ENCODE data around the gene DNAAF5. TPM values are rescaled to one million over a fixed set of nuclear protein-coding genes. Genes with fewer than 3 reads are reported as not detected.

Gene DNAAF5
- total RNA-seq, 1 experiment from 2014 or later, result 37.6 TPM

DNA sequence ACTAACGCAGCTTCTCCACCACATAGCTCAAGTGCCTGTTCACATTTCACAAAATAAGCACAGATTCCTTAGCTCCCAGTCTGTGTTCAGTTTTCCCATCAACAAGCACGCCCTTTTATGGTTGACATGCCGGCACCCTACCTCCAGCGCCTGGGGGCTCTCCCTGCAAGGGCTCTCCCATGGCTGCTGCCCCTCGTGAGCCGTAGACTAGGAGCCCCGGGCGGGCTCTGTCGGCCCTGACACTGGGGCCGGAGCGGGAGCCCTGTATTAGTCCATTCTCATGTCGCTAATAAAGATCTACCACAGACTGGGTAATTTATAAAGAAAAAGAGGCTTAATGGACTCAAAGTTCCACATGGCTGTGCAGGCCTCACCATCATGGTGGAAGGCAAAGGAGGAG lies 34.6 kb downstream of the DNAAF5 start:
- ChIA-PET CTCF (interaction anchor here (0.6 kb wide), 1 partner anchor 32 kb away, joined by 7 read pairs; no protein-coding TSS in a partner anchor), POLR2A (no interaction called here)
- no TSS peak for BruUV-seq (replicated peaks)
- DNase-seq (ENCODE audit: unreplicated experiment), result no peak
- Mint-ChIP-seq H3K4me1 (ENCODE audit: insufficient read depth, unreplicated experiment) (no peaks in the 10 kb centered on the region), H3K36me3 (ENCODE audit: insufficient read depth, unreplicated experiment) (peaks cover 76% of the 10 kb centered on the region), H3K27ac (ENCODE audit: low read depth, unreplicated experiment) (no peak overlapping the region), H3K9me3 (ENCODE audit: unreplicated experiment) (no peaks in the 10 kb centered on the region), H3K4me3 (ENCODE audit: unreplicated experiment) (no peak overlapping the region), H3K27me3 (ENCODE audit: insufficient read depth, unreplicated experiment) (no peaks in the 10 kb centered on the region)
- TF ChIP-seq, protein P1, sequence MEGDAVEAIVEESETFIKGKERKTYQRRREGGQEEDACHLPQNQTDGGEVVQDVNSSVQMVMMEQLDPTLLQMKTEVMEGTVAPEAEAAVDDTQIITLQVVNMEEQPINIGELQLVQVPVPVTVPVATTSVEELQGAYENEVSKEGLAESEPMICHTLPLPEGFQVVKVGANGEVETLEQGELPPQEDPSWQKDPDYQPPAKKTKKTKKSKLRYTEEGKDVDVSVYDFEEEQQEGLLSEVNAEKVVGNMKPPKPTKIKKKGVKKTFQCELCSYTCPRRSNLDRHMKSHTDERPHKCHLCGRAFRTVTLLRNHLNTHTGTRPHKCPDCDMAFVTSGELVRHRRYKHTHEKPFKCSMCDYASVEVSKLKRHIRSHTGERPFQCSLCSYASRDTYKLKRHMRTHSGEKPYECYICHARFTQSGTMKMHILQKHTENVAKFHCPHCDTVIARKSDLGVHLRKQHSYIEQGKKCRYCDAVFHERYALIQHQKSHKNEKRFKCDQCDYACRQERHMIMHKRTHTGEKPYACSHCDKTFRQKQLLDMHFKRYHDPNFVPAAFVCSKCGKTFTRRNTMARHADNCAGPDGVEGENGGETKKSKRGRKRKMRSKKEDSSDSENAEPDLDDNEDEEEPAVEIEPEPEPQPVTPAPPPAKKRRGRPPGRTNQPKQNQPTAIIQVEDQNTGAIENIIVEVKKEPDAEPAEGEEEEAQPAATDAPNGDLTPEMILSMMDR (IDR thresholded peaks at IDR 0.05; ENCODE audit: unreplicated experiment), result no peak
- intact Hi-C loops (cut with micrococcal nuclease), result no loop called here

DNA sequence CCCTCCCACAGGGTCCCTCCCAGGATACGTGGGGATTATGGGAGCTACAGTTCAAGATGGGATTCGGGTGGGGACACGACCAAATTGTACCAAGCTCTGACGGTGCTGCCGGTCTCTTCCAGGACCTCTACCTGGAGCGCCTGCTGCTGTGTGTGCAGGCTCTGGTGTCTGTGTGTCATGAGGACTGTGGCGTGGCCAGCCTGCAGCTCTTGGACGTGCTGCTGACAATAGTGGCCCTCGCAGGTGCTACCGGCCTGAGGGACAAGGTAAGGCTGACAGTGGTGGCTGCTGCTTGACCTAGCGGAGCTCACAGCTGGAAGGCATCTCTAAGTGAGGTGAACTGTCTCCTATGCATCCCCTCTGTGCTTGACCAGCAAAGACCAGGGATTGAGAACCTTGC lies 35.1 kb downstream of the DNAAF5 start:
- POLR2A ChIA-PET, result no interaction called here
- Mint-ChIP-seq H3K36me3 (ENCODE audit: insufficient read depth, unreplicated experiment) (peaks cover 75% of the 10 kb centered on the region), H3K27me3 (ENCODE audit: insufficient read depth, unreplicated experiment) (no peaks in the 10 kb centered on the region), H3K4me1 (ENCODE audit: insufficient read depth, unreplicated experiment) (no peaks in the 10 kb centered on the region), H3K9me3 (ENCODE audit: unreplicated experiment) (no peaks in the 10 kb centered on the region), H3K27ac (ENCODE audit: low read depth, unreplicated experiment) (no peak overlapping the region), H3K4me3 (ENCODE audit: unreplicated experiment) (no peak overlapping the region)
- CTCF ChIA-PET, result interaction anchor here (0.6 kb wide), 1 partner anchor 145 kb away, joined by 3 read pairs; no protein-coding TSS in a partner anchor
- no peak for DNase-seq (ENCODE audit: unreplicated experiment)
- no TSS peak for BruUV-seq (replicated peaks)
- TF ChIP-seq, protein P1 (IDR thresholded peaks at IDR 0.05; ENCODE audit: unreplicated experiment), result no peak
- intact Hi-C loops (cut with micrococcal nuclease), result no loop called here

DNA sequence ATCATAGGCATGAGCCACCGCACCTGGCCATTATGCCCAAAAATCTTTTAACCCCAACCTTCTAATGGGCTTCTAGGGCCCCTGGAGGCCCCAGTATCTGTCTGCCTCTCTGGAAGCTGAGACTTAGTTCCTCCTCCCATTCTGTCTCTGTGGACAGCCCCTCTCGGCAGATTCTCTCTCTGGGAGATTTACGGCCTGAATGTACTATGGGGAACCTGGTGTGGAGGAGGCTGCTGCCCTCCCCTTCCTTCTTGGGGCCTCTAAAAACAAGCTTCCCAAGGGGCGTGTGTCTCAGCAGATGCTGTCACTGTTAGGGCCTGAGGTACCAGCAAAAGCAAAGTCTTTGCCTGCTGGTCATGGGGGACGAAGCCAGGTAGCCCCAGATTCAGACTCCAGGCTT lies 36.4 kb downstream of the DNAAF5 start:
- TF ChIP-seq, protein P1 (IDR thresholded peaks at IDR 0.05; ENCODE audit: unreplicated experiment), result no peak
- H3K4me1 Mint-ChIP-seq (ENCODE audit: insufficient read depth, unreplicated experiment), result no peaks in the 10 kb centered on the region
- H3K9me3 Mint-ChIP-seq (ENCODE audit: unreplicated experiment), result no peaks in the 10 kb centered on the region
- H3K36me3 Mint-ChIP-seq (ENCODE audit: insufficient read depth, unreplicated experiment), result peaks cover 78% of the 10 kb centered on the region
- intact Hi-C loops (cut with micrococcal nuclease), result no loop called here
- POLR2A ChIA-PET, result no interaction called here
- H3K27me3 Mint-ChIP-seq (ENCODE audit: insufficient read depth, unreplicated experiment), result no peaks in the 10 kb centered on the region
- no peak overlapping the region for H3K4me3 Mint-ChIP-seq (ENCODE audit: unreplicated experiment)
- no peak for DNase-seq (ENCODE audit: unreplicated experiment)
- no peak overlapping the region for H3K27ac Mint-ChIP-seq (ENCODE audit: low read depth, unreplicated experiment)
- CTCF ChIA-PET, result interaction anchor here (0.6 kb wide), 1 partner anchor 440 kb away, joined by 3 read pairs; no protein-coding TSS in a partner anchor
- BruUV-seq (replicated peaks), result no TSS peak

DNA sequence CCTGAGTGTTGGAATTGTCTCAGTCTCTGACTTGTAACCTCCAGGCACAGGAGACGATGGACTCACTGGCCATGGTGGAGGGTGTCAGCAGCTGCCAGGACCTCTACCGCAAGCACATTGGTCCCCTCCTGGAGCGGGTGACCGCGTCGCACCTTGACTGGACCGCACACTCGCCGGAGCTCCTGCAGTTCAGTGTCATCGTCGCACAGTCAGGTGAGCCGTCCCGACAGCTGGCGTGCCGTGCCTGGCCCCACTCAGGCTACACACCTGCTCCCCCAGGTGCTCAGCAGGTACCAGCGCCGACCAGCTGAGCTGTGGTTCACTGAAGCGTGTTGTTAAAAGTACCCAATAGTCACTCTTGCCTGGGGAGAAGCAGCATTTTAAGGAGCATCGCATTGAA lies 37.3 kb downstream of the DNAAF5 start:
- BruUV-seq (replicated peaks), result no TSS peak

More for the DNA sequence above, 37.3 kb downstream of the DNAAF5 start:
- Mint-ChIP-seq H3K4me1 (ENCODE audit: insufficient read depth, unreplicated experiment) (no peaks in the 10 kb centered on the region), H3K9me3 (ENCODE audit: unreplicated experiment) (no peaks in the 10 kb centered on the region), H3K27ac (ENCODE audit: low read depth, unreplicated experiment) (no peak overlapping the region), H3K36me3 (ENCODE audit: insufficient read depth, unreplicated experiment) (peaks cover 78% of the 10 kb centered on the region), H3K27me3 (ENCODE audit: insufficient read depth, unreplicated experiment) (no peaks in the 10 kb centered on the region), H3K4me3 (ENCODE audit: unreplicated experiment) (no peak overlapping the region)
- TF ChIP-seq, protein P1 (IDR thresholded peaks at IDR 0.05; ENCODE audit: unreplicated experiment), result no peak
- ChIA-PET POLR2A (no interaction called here), CTCF (no interaction called here)
- DNase-seq (ENCODE audit: unreplicated experiment), result no peak
- intact Hi-C loops (cut with micrococcal nuclease), result no loop called here
